HEK293 (cell line): ENCODE data around the gene ZBP1.
A peak's percentile ranks its signal among the peaks of the same experiment; 100 is the strongest.

Experiments
- IKZF3 ChIP-seq: fragments of 450-650 bp; IDR thresholded peaks from 2 replicates; pipeline ENCODE4 v1.5.0; 2018; ENCODE audit warnings: missing biosample characterization, mild to moderate bottlenecking, missing genetic modification characterization, moderate library complexity
- KLF16 ChIP-seq: fragments of 450-650 bp; formaldehyde crosslinking; IDR thresholded peaks from 2 replicates; pipeline ENCODE4 v1.5.1; 2017; ENCODE audit warnings: missing biosample characterization, missing genetic modification characterization
- SCRT2 ChIP-seq: fragments of 450-650 bp; formaldehyde crosslinking; IDR thresholded peaks from 2 replicates; pipeline ENCODE4 v1.5.1; 2016; ENCODE audit warnings: missing biosample characterization, missing genetic modification characterization
- SP2 ChIP-seq: fragments of 450-650 bp; formaldehyde crosslinking; IDR thresholded peaks from 2 replicates; pipeline ENCODE4 v1.5.1; 2016; ENCODE audit warnings: missing biosample characterization, missing genetic modification characterization
- SP7 ChIP-seq: fragments of 450-650 bp; formaldehyde crosslinking; IDR thresholded peaks from 2 replicates; pipeline ENCODE4 v1.5.1; 2016; ENCODE audit warnings: missing biosample characterization, missing genetic modification characterization
- ZBTB7A ChIP-seq: fragments of 450-650 bp; formaldehyde crosslinking; IDR thresholded peaks from 2 replicates; pipeline ENCODE4 v1.5.1; 2016; ENCODE audit warnings: low read depth, missing biosample characterization, missing genetic modification characterization
- ZFP69B ChIP-seq: fragments of 450-650 bp; formaldehyde crosslinking; IDR thresholded peaks from 2 replicates; pipeline ENCODE4 v1.5.1; 2016; ENCODE audit warnings: missing biosample characterization, missing genetic modification characterization
- ZNF133 ChIP-seq: fragments of 450-650 bp; formaldehyde crosslinking; IDR thresholded peaks from 2 replicates; pipeline ENCODE4 v1.5.1; 2016; ENCODE audit warnings: missing biosample characterization, missing genetic modification characterization
- ZNF24 ChIP-seq: fragments of 450-650 bp; formaldehyde crosslinking; IDR thresholded peaks from 2 replicates; pipeline ENCODE4 v1.5.1; 2016; ENCODE audit warnings: missing biosample characterization, missing genetic modification characterization
- ZNF266 ChIP-seq: fragments of 450-650 bp; formaldehyde crosslinking; IDR thresholded peaks from 2 replicates; pipeline ENCODE4 v1.5.1; 2016; ENCODE audit warnings: missing biosample characterization, missing genetic modification characterization, low read depth
- ZNF302 ChIP-seq: fragments of 450-650 bp; formaldehyde crosslinking; IDR thresholded peaks from 2 replicates; pipeline ENCODE4 v1.5.1; 2016; ENCODE audit warnings: missing biosample characterization, missing genetic modification characterization, low read depth
- ZNF341 ChIP-seq: fragments of 450-650 bp; formaldehyde crosslinking; IDR thresholded peaks from 2 replicates; pipeline ENCODE4; 2016; ENCODE audit warnings: low read depth, missing biosample characterization, missing genetic modification characterization
- ZNF350 ChIP-seq: fragments of 450-650 bp; formaldehyde crosslinking; IDR thresholded peaks from 2 replicates; pipeline ENCODE4 v1.5.0; 2017; ENCODE audit warnings: missing biosample characterization, mild to moderate bottlenecking, missing genetic modification characterization
- ZNF394 ChIP-seq: fragments of 450-650 bp; formaldehyde crosslinking; IDR thresholded peaks from 2 replicates; pipeline ENCODE4 v1.5.1; 2016; ENCODE audit warnings: missing biosample characterization, missing genetic modification characterization, mild to moderate bottlenecking, moderate library complexity, borderline replicate concordance
- ZNF514 ChIP-seq: fragments of 450-650 bp; formaldehyde crosslinking; IDR thresholded peaks from 2 replicates; pipeline ENCODE4 v1.5.1; 2016; ENCODE audit warnings: missing biosample characterization, missing genetic modification characterization
- ZNF585B ChIP-seq: fragments of 450-650 bp; formaldehyde crosslinking; IDR thresholded peaks from 2 replicates; pipeline ENCODE4 v1.5.1; 2016; ENCODE audit warnings: missing biosample characterization, missing genetic modification characterization
- ZNF785 ChIP-seq: fragments of 450-650 bp; formaldehyde crosslinking; IDR thresholded peaks from 2 replicates; pipeline ENCODE4 v1.5.1; 2016; ENCODE audit warnings: missing biosample characterization, missing genetic modification characterization
- ZNF791 ChIP-seq: fragments of 450-650 bp; formaldehyde crosslinking; IDR thresholded peaks from 2 replicates; pipeline ENCODE4 v1.5.1; 2016; ENCODE audit warnings: missing biosample characterization, missing genetic modification characterization
- ZSCAN16 ChIP-seq: fragments of 450-650 bp; formaldehyde crosslinking; IDR thresholded peaks from 2 replicates; pipeline ENCODE4 v1.5.1; 2016; ENCODE audit warnings: missing biosample characterization, missing genetic modification characterization
- TF ChIP-seq, protein P1 (sequence below): fragments of 450-650 bp; formaldehyde crosslinking; IDR thresholded peaks from 2 replicates; pipeline ENCODE4 v1.5.1; 2017; ENCODE audit warnings: missing biosample characterization, missing genetic modification characterization
- TF ChIP-seq, protein P2 (sequence below): fragments of 450-650 bp; formaldehyde crosslinking; IDR thresholded peaks from 2 replicates; pipeline ENCODE4 v1.5.1; 2016; ENCODE audit warnings: missing biosample characterization, missing genetic modification characterization
- TF ChIP-seq, protein P3 (sequence below): fragments of 450-650 bp; formaldehyde crosslinking; IDR thresholded peaks from 2 replicates; pipeline ENCODE4 v1.5.1; 2017; ENCODE audit warnings: missing biosample characterization, missing genetic modification characterization
- TF ChIP-seq, protein P4 (sequence below): fragments of 450-650 bp; formaldehyde crosslinking; IDR thresholded peaks from 2 replicates; pipeline ENCODE4 v1.5.1; 2016; ENCODE audit warnings: missing biosample characterization, missing genetic modification characterization
- TF ChIP-seq, protein P5 (sequence below): fragments of 450-650 bp; formaldehyde crosslinking; IDR thresholded peaks from 2 replicates; pipeline ENCODE4 v1.5.1; 2016; ENCODE audit warnings: missing biosample characterization, missing genetic modification characterization
- TF ChIP-seq, protein P6 (sequence below): fragments of 450-650 bp; formaldehyde crosslinking; IDR thresholded peaks from 2 replicates; pipeline ENCODE4 v1.5.1; 2016; ENCODE audit warnings: missing biosample characterization, missing genetic modification characterization
- TF ChIP-seq, protein P7 (sequence below): fragments of 450-650 bp; formaldehyde crosslinking; IDR thresholded peaks from 2 replicates; pipeline ENCODE4; 2016; ENCODE audit warnings: missing biosample characterization, missing genetic modification characterization
- TF ChIP-seq, protein P8 (sequence below): fragments of 450-650 bp; formaldehyde crosslinking; IDR thresholded peaks from 2 replicates; pipeline ENCODE4 v1.5.1; 2016; ENCODE audit warnings: missing biosample characterization, missing genetic modification characterization, low read depth

The ZBP1 gene

DNA sequence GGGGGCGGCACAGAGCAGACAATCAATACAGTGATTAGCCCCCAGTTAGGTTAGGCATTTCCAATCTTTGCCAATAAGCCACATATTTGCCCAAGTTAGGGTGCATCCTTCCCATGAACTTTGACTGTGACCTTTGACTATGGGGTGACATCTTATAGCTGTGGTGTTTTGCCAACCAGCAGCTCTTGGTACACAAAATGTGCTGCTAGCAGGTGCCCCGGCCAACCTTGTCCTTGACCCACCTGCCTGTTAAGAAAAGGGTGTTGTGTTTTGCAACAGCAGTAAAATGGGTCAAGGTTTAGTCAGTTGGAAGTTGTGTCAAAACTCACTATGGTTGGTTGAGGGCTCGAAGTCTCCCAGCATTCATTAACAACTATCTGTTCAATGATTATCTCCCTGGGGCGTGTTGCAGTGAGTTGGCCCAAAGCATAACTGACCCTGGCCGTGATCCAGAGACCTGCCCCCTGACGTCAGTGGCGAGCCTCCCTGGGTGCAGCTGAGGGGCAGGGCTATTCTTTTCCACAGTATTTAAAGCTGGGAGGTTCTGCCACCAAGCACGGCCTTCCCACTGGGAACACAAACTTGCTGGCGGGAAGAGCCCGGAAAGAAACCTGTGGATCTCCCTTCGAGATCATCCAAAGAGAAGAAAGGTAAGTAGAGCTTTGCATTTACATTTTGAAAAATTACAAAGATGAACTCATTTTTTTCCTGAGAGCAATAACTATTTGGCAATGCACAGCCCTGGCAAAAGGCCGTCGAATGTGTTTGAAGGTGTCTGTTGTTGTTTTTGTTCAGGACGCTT lies 59.5 kb downstream of the ZBP1 start, which contains the start of gene PCK1 (continued):
- TF ChIP-seq IKZF3 (tag by site-specific recombination): peak; percentile 77
- TF ChIP-seq, protein P1, sequence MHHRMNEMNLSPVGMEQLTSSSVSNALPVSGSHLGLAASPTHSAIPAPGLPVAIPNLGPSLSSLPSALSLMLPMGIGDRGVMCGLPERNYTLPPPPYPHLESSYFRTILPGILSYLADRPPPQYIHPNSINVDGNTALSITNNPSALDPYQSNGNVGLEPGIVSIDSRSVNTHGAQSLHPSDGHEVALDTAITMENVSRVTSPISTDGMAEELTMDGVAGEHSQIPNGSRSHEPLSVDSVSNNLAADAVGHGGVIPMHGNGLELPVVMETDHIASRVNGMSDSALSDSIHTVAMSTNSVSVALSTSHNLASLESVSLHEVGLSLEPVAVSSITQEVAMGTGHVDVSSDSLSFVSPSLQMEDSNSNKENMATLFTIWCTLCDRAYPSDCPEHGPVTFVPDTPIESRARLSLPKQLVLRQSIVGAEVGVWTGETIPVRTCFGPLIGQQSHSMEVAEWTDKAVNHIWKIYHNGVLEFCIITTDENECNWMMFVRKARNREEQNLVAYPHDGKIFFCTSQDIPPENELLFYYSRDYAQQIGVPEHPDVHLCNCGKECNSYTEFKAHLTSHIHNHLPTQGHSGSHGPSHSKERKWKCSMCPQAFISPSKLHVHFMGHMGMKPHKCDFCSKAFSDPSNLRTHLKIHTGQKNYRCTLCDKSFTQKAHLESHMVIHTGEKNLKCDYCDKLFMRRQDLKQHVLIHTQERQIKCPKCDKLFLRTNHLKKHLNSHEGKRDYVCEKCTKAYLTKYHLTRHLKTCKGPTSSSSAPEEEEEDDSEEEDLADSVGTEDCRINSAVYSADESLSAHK (tag by site-specific recombination): no peak
- no peak for TF ChIP-seq ZNF585B (tag by site-specific recombination)
- no peak for TF ChIP-seq ZNF133 (tag by site-specific recombination)
- no peak for TF ChIP-seq ZBTB7A
- TF ChIP-seq, protein P2, sequence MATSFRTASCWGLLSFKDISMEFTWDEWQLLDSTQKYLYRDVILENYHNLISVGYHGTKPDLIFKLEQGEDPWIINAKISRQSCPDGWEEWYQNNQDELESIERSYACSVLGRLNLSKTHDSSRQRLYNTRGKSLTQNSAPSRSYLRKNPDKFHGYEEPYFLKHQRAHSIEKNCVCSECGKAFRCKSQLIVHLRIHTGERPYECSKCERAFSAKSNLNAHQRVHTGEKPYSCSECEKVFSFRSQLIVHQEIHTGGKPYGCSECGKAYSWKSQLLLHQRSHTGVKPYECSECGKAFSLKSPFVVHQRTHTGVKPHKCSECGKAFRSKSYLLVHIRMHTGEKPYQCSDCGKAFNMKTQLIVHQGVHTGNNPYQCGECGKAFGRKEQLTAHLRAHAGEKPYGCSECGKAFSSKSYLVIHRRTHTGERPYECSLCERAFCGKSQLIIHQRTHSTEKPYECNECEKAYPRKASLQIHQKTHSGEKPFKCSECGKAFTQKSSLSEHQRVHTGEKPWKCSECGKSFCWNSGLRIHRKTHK (tag by site-specific recombination): no peak
- TF ChIP-seq, protein P3, sequence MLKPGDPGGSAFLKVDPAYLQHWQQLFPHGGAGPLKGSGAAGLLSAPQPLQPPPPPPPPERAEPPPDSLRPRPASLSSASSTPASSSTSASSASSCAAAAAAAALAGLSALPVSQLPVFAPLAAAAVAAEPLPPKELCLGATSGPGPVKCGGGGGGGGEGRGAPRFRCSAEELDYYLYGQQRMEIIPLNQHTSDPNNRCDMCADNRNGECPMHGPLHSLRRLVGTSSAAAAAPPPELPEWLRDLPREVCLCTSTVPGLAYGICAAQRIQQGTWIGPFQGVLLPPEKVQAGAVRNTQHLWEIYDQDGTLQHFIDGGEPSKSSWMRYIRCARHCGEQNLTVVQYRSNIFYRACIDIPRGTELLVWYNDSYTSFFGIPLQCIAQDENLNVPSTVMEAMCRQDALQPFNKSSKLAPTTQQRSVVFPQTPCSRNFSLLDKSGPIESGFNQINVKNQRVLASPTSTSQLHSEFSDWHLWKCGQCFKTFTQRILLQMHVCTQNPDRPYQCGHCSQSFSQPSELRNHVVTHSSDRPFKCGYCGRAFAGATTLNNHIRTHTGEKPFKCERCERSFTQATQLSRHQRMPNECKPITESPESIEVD: no peak
- no peak for TF ChIP-seq ZNF266
- TF ChIP-seq SP2 (tag by site-specific recombination): peak; percentile 27
- no peak for TF ChIP-seq ZNF350
- TF ChIP-seq, protein P4, sequence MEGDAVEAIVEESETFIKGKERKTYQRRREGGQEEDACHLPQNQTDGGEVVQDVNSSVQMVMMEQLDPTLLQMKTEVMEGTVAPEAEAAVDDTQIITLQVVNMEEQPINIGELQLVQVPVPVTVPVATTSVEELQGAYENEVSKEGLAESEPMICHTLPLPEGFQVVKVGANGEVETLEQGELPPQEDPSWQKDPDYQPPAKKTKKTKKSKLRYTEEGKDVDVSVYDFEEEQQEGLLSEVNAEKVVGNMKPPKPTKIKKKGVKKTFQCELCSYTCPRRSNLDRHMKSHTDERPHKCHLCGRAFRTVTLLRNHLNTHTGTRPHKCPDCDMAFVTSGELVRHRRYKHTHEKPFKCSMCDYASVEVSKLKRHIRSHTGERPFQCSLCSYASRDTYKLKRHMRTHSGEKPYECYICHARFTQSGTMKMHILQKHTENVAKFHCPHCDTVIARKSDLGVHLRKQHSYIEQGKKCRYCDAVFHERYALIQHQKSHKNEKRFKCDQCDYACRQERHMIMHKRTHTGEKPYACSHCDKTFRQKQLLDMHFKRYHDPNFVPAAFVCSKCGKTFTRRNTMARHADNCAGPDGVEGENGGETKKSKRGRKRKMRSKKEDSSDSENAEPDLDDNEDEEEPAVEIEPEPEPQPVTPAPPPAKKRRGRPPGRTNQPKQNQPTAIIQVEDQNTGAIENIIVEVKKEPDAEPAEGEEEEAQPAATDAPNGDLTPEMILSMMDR (tag by site-specific recombination): no peak
- TF ChIP-seq KLF16 (tag by site-specific recombination): peak; percentile 35; the same call in 1 of the 2 replicates
- TF ChIP-seq, protein P5, sequence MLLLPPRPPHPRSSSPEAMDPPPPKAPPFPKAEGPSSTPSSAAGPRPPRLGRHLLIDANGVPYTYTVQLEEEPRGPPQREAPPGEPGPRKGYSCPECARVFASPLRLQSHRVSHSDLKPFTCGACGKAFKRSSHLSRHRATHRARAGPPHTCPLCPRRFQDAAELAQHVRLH: no peak
- TF ChIP-seq ZNF302 (tag by site-specific recombination): no peak
- peak; percentile 79 for TF ChIP-seq SCRT2 (tag by site-specific recombination)
- TF ChIP-seq SP7: peak; percentile 45; the same call in 1 of the 2 replicates
- TF ChIP-seq, protein P6, sequence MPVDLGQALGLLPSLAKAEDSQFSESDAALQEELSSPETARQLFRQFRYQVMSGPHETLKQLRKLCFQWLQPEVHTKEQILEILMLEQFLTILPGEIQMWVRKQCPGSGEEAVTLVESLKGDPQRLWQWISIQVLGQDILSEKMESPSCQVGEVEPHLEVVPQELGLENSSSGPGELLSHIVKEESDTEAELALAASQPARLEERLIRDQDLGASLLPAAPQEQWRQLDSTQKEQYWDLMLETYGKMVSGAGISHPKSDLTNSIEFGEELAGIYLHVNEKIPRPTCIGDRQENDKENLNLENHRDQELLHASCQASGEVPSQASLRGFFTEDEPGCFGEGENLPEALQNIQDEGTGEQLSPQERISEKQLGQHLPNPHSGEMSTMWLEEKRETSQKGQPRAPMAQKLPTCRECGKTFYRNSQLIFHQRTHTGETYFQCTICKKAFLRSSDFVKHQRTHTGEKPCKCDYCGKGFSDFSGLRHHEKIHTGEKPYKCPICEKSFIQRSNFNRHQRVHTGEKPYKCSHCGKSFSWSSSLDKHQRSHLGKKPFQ (tag by site-specific recombination): no peak
- no peak for TF ChIP-seq ZNF394 (tag by site-specific recombination)
- no peak for TF ChIP-seq ZSCAN16 (tag by site-specific recombination)
- TF ChIP-seq, protein P7, sequence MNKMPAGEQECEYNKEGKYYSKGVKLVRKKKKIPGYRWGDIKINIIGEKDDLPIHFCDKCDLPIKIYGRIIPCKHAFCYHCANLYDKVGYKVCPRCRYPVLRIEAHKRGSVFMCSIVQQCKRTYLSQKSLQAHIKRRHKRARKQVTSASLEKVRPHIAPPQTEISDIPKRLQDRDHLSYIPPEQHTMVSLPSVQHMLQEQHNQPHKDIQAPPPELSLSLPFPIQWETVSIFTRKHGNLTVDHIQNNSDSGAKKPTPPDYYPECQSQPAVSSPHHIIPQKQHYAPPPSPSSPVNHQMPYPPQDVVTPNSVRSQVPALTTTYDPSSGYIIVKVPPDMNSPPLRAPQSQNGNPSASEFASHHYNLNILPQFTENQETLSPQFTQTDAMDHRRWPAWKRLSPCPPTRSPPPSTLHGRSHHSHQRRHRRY (tag by site-specific recombination): no peak
- no peak for TF ChIP-seq ZNF785 (tag by site-specific recombination)
- TF ChIP-seq ZNF514 (tag by site-specific recombination): no peak
- peak; percentile 80 for TF ChIP-seq ZNF341 (tag by site-specific recombination)
- no peak for TF ChIP-seq ZNF24 (tag by site-specific recombination)
- no peak for TF ChIP-seq ZNF791 (tag by site-specific recombination)
- TF ChIP-seq ZFP69B: no peak
- TF ChIP-seq, protein P8, sequence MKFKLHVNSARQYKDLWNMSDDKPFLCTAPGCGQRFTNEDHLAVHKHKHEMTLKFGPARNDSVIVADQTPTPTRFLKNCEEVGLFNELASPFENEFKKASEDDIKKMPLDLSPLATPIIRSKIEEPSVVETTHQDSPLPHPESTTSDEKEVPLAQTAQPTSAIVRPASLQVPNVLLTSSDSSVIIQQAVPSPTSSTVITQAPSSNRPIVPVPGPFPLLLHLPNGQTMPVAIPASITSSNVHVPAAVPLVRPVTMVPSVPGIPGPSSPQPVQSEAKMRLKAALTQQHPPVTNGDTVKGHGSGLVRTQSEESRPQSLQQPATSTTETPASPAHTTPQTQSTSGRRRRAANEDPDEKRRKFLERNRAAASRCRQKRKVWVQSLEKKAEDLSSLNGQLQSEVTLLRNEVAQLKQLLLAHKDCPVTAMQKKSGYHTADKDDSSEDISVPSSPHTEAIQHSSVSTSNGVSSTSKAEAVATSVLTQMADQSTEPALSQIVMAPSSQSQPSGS (tag by site-specific recombination): peak; percentile 68
